Cardiac muscle cell (in vitro differentiated cells and primary cell): ENCODE measurements around the gene CD69. TPM values are rescaled to one million over a fixed set of nuclear protein-coding genes. Genes with fewer than 3 reads are reported as not detected.
A peak's percentile ranks its signal among the peaks of the same experiment; 100 is the strongest.

Source experiments
- DNase-seq, 2 donors: peaks; one replicate each; pipeline versions ENCODE4 v3.0.0 to v3.0.0-alpha.2; 2010 to 2017; ENCODE audit warnings: low read depth in 1 of 2, low spot score in 1 of 2
- H3K27ac ChIP-seq: fragments of 200-600 bp; sonication (generic); 2 replicates; pipeline ENCODE4 v1.5.1; 2016
- H3K27me3 ChIP-seq: fragments of 200-600 bp; sonication (generic); 2 replicates; pipeline ENCODE4 v1.6.0; 2016; ENCODE audit warnings: control low read depth
- H3K36me3 ChIP-seq: fragments of 200-600 bp; sonication (generic); 2 replicates; pipeline ENCODE4 v1.5.1; 2016; ENCODE audit warnings: control low read depth
- H3K4me1 ChIP-seq: fragments of 200-600 bp; sonication (generic); 2 replicates; pipeline ENCODE4 v1.8.1; 2017; ENCODE audit warnings: low read depth, mild to moderate bottlenecking, mixed run types
- H3K4me3 ChIP-seq: fragments of 200-600 bp; sonication (generic); 2 replicates; pipeline ENCODE4 v1.5.1; 2016; ENCODE audit warnings: mild to moderate bottlenecking
- H3K9me3 ChIP-seq: fragments of 200-600 bp; sonication (generic); 2 replicates; pipeline ENCODE4 v1.5.1; 2017; ENCODE audit warnings: low read depth, mild to moderate bottlenecking, control low read depth
- CTCF ChIP-seq: IDR thresholded peaks from 2 replicates; pipeline ENCODE4 v1.5.1; 2012; ENCODE audit warnings: low read depth, mild to moderate bottlenecking, low read length
- polyA plus RNA-seq: library from polyadenylated mRNA; unstranded; fragments of >200 nt; fragmentation: Nextera tagmentation; extraction: Ambion mirVana; gene quantifications from 2 replicates; pipeline ENCODE4 v1.2.1, GENCODE V29; 2016
- total RNA-seq: library from RNA; depleted of rRNA; stranded (reverse); fragments of >200 nt; gene quantifications from 2 replicates; pipeline ENCODE4 v1.2.3, GENCODE V29; 2016

CD69 gene
- not detected in 2 replicates for total RNA-seq
- polyA plus RNA-seq = not detected in 2 replicates

- Histone ChIP-seq H3K27ac (no peak within 1 kb of the TSS), H3K4me3 (no peak within 1 kb of the TSS), H3K9me3 (no peaks in the 10 kb centered on the region), H3K4me1 (no peaks in the 10 kb centered on the region), H3K36me3 (no peaks in the 10 kb centered on the region), H3K27me3 (no peaks in the 10 kb centered on the region)
- no peak for TF ChIP-seq CTCF
- no peak for DNase-seq
These were observed at the start of gene CD69 for GRCh38 chr12:9760699-9761418. TSS of gene CD69 (minus strand) at chr12:9760901. CDS start at chr12:9760820, 81 bp downstream.

- H3K27me3 ChIP-seq = no peaks in the 10 kb centered on the region
- H3K4me1 ChIP-seq = peaks cover 3% of the 10 kb centered on the region
- no peak overlapping the region for H3K4me3 ChIP-seq
- no peak for TF ChIP-seq CTCF
- DNase-seq = no peak
- H3K27ac ChIP-seq = no peak overlapping the region
- H3K9me3 ChIP-seq = no peaks in the 10 kb centered on the region
- no peaks in the 10 kb centered on the region for H3K36me3 ChIP-seq
These were observed 49.2 kb upstream of the CD69 start for GRCh38 chr12:9809866-9810265.

- Histone ChIP-seq H3K4me3 (no peak overlapping the region), H3K36me3 (no peaks in the 10 kb centered on the region), H3K9me3 (no peaks in the 10 kb centered on the region), H3K27ac (no peak overlapping the region), H3K27me3 (no peaks in the 10 kb centered on the region), H3K4me1 (peaks cover 3% of the 10 kb centered on the region)
- no peak for TF ChIP-seq CTCF
- DNase-seq = no peak
These were observed 48.6 kb upstream of the CD69 start for GRCh38 chr12:9809338-9809737.

- Histone ChIP-seq H3K36me3 (no peaks in the 10 kb centered on the region), H3K4me1 (peaks cover 3% of the 10 kb centered on the region), H3K9me3 (no peaks in the 10 kb centered on the region), H3K4me3 (no peak overlapping the region), H3K27me3 (no peaks in the 10 kb centered on the region), H3K27ac (no peak overlapping the region)
- DNase-seq = no peak
- no peak for TF ChIP-seq CTCF
These were observed 47.8 kb upstream of the CD69 start for GRCh38 chr12:9808504-9808903.

DNA sequence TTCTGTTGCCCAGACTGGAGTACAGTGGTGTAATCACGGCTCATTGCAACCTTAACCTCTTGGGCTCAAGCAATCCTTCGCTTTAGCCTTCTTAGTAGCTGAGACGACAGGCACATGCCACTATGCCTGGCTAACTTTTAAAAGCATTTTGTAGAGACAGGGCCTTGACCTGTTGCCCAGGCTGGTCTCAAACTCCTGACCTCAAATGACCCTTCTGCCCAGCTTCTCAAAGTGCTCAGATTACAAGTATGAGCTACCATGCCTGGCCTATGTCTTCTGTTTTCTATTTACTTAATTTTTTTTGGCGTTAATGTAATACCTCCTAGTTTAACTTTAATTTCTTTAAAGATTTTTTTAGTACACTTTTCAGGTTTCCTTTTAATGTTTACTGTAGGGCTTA lies 46.0 kb upstream of the CD69 start:
- Histone ChIP-seq H3K27me3 (no peaks in the 10 kb centered on the region), H3K9me3 (no peaks in the 10 kb centered on the region), H3K36me3 (no peaks in the 10 kb centered on the region), H3K27ac (no peak overlapping the region), H3K4me1 (peaks cover 3% of the 10 kb centered on the region), H3K4me3 (no peak overlapping the region)
- no peak for TF ChIP-seq CTCF
- peak in 1 of 2 donors; percentile 27 for DNase-seq
